Pancreas (tissue), 10 donors: ENCODE measurements around the gene TRAK1. TPM values are rescaled to one million over a fixed set of nuclear protein-coding genes. Genes with fewer than 3 reads are reported as not detected.

Source experiments
- ATAC-seq, 4 donors: fragments of 200-7000 bp; cut with Tn5 transposase; one replicate each; pipeline versions ENCODE4 v1.8.0 to v1.9.1; 2020; ENCODE audit warnings: mild to moderate bottlenecking in 4 of 4, moderate library complexity in 4 of 4
- DNase-seq, 6 donors: peaks; one replicate each; pipeline ENCODE4 v3.0.0-alpha.2; 2020
- FAIRE-seq: peaks from 2 replicates; lab custom pipeline; 2012; peaks lifted over from hg19 to GRCh38; lab: Jason Lieb, UNC
- H3K27ac ChIP-seq, 4 donors: fragments of 200-600 bp; sonication (generic); 1 replicate in 3 of 4; 2 replicates in 1 of 4; pipeline versions ENCODE4 v1.5.0 to v1.8.0; 2020
- H3K27me3 ChIP-seq, 4 donors: fragments of 200-600 bp; one replicate each; pipeline ENCODE4 v1.8.0; 2021
- H3K36me3 ChIP-seq, 3 donors: fragments of 200-600 bp; sonication (generic) in 1 of 3; one replicate each; pipeline versions ENCODE4 v1.5.0 to v1.8.0; 2020 to 2021
- H3K4me1 ChIP-seq, 3 donors: fragments of 200-600 bp; one replicate each; pipeline ENCODE4 v1.8.0; 2021
- H3K4me3 ChIP-seq, 4 donors: fragments of 200-600 bp; sonication (generic) in 2 of 4; one replicate each; pipeline versions ENCODE4 v1.5.0 to v1.8.0; 2020 to 2021
- H3K9me3 ChIP-seq, 4 donors: fragments of 200-600 bp; one replicate each; pipeline ENCODE4 v1.8.0; 2021
- CTCF ChIP-seq, 4 donors: fragments of 200-600 bp; sonication (generic) in 3 of 4; IDR thresholded peaks; one replicate each; pipeline versions ENCODE4 v1.5.0 to v1.8.0; 2021; ENCODE audit warnings: antibody characterized with exemption in 4 of 4
- WGBS, 2 donors: extraction: QIAGEN DNeasy Blood & Tissue Kit; methylation state at CpG; one replicate each; pipeline ENCODE4 v1.1.7; 2013; 5-methylcytosine and 5-hydroxymethylcytosine counted together
- intact Hi-C, 3 donors: fragments of 100-400 bp; cut with DNase I; formaldehyde crosslinking; loops; one replicate each; pipeline versions ENCODE4 v1.11.1 to v1.14.2; 2022
- polyA plus RNA-seq, 2 donors: library from polyadenylated mRNA; stranded (reverse); fragments of 200-250 nt; gene quantifications; one replicate each; pipeline ENCODE4 v1.2.3, GENCODE V29; 2013
- total RNA-seq, 6 donors: library from RNA; stranded (reverse); fragmentation: NEBNext Ultra II Directional in 4 of 6; extraction: Animal tissue kit (Norgen Biotek cat#: 25700) in 4 of 6; gene quantifications; one replicate each; pipeline versions ENCODE4 v1.2.1 to v1.2.4, GENCODE V29; 2021 to 2023
- donor health status: healthy with polysubstance abuse.
- donor health status: DM: no; HTN: no; CAD: no; lungs with moderate emphysema.
- donor health status: DM: no; HTN: no; CAD: no.
- donor health status: control.
- donor health status: control.
- donor health status: Bipolar disorder and iron deficiency.
- donor health status: DM: yes; HTN: yes; CAD: no.
- donor health status: DM: no; HTN: no; CAD: no.
- donor health status: DM: no; HTN: no; CAD: no.
- donor health status: DM: yes; HTN: yes; CAD: no.

Gene TRAK1
- total and polyA plus RNA-seq, 8 donors = 9.3 to 24.3 (median 11.7) TPM

- Histone ChIP-seq H3K4me3 (no peak overlapping the region), H3K9me3 (no peaks in the 10 kb centered on the region), H3K4me1 (peaks cover 0 to 12% (median 9%) of the 10 kb centered on the region in 3 donors), H3K36me3 (no peaks in the 10 kb centered on the region), H3K27me3 (no peaks in the 10 kb centered on the region), H3K27ac (no peak overlapping the region)
- intact Hi-C loops = no loop called here
- ATAC-seq (no peak), FAIRE-seq (no peak), DNase-seq (no peak)
- WGBS, 2 donors = 64 to 81% methylated on average over 3 of the region's 3 CpGs
- TF ChIP-seq CTCF (IDR thresholded peaks at IDR 0.05) = no peak
These were observed 6.6 kb upstream of the TRAK1 start for GRCh38 chr3:42084586-42084985.

GRCh38 chr3:42085641-42086376 is 5.3 kb upstream of the TRAK1 start:
- H3K36me3 ChIP-seq = no peaks in the 10 kb centered on the region
- TF ChIP-seq CTCF (IDR thresholded peaks at IDR 0.05) = no peak
- WGBS, 2 donors = 85 to 87% methylated on average over 11 of the region's 11 CpGs
- H3K4me1 ChIP-seq = peaks cover 0 to 4% (median 3%) of the 10 kb centered on the region in 3 donors
- FAIRE-seq (no peak), ATAC-seq (no peak), DNase-seq (no peak)
- H3K27me3 ChIP-seq = no peaks in the 10 kb centered on the region
- intact Hi-C loops = no loop called here
- H3K9me3 ChIP-seq = no peaks in the 10 kb centered on the region
- H3K4me3 ChIP-seq = no peak overlapping the region
- no peak overlapping the region for H3K27ac ChIP-seq

- no peak overlapping the region for H3K4me3 ChIP-seq
- TF ChIP-seq CTCF (IDR thresholded peaks at IDR 0.05) = no peak
- FAIRE-seq = no peak
- ATAC-seq = no peak
- intact Hi-C loops = no loop called here
- no peak for DNase-seq
- H3K27me3 ChIP-seq = no peaks in the 10 kb centered on the region
- H3K4me1 ChIP-seq = no peaks in the 10 kb centered on the region
- H3K27ac ChIP-seq = no peak overlapping the region
- H3K9me3 ChIP-seq = no peaks in the 10 kb centered on the region
- 90 to 94% methylated on average over 11 of the region's 11 CpGs for WGBS, 2 donors
- H3K36me3 ChIP-seq = no peaks in the 10 kb centered on the region
These were observed 2.2 kb upstream of the TRAK1 start for GRCh38 chr3:42088803-42089530.

GRCh38 chr3:42092006-42092405 is 849 bp downstream of the TRAK1 start:
- Histone ChIP-seq H3K4me1 (no peaks in the 10 kb centered on the region), H3K27ac (no peak overlapping the region), H3K36me3 (no peaks in the 10 kb centered on the region), H3K27me3 (no peaks in the 10 kb centered on the region), H3K9me3 (no peaks in the 10 kb centered on the region), H3K4me3 (no peak overlapping the region)
- FAIRE-seq = no peak
- intact Hi-C loops = loop anchor here in 1 of 3 donors (10.0 kb wide), 2 partner anchors 57 to 197 kb away; no protein-coding TSS in a partner anchor
- TF ChIP-seq CTCF (IDR thresholded peaks at IDR 0.05) = no peak
- ATAC-seq = no peak
- DNase-seq = no peak
- WGBS, 2 donors = 90 to 97% methylated on average over 3 of the region's 3 CpGs
